ENCODE data around the gene SMC1B. TPM values are rescaled to one million over a fixed set of nuclear protein-coding genes. Genes with fewer than 3 reads are reported as not detected.
"Not testable (repeated sequence)": the region's sequence is repeated elsewhere in the genome, so short reads cannot be mapped to it uniquely, and the experiment has no call there.

The SMC1B gene
- total RNA-seq, 1 experiment from 2014 or later = not detected

DNA sequence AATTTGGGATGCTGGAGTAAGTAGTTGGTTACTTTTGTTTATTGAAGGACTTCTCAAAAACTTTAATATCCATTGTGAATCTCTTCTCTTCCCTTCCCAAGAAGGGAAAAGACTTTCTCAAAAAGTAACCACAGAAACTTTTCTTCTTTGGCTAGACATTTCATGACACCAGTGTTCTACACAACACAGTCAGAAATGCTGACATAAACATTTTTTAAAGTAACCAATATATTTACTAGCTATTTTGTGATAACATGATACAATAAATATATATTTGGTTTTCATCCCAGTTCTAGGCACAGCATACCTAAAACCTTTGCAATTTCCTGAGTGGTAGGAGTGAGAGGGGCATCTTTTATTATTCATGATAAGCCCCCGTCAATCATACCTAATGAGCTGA lies 55.9 kb downstream of the SMC1B start:
- ChIA-PET POLR2A (ENCODE audit: low non-redundant PET) (no interaction called here), CTCF (no interaction called here)
- no peak overlapping the region for H3K27ac ChIP-seq (ENCODE audit: low read depth, low read length, poor library complexity, severe bottlenecking)
- H3K4me3 ChIP-seq (ENCODE audit: low read depth, low read length, poor library complexity, severe bottlenecking) = no peak overlapping the region
- intact Hi-C loops (cut with micrococcal nuclease; ENCODE audit: unreplicated experiment) = no loop called here
- no peaks in the 10 kb centered on the region for H3K36me3 ChIP-seq (ENCODE audit: insufficient read depth, low read length, poor library complexity, severe bottlenecking)
- H3K27me3 ChIP-seq (replicated peaks; ENCODE audit: insufficient read depth, low read depth, low read length, poor library complexity) = no peaks in the 10 kb centered on the region
- BruUV-seq (replicated peaks) = no TSS peak
- H3K9me3 ChIP-seq (ENCODE audit: low read depth, low read length, poor library complexity, severe bottlenecking) = no peaks in the 10 kb centered on the region
- TF ChIP-seq EZH2 (IDR thresholded peaks at IDR 0.05; ENCODE audit: borderline replicate concordance, low read depth, low read length, poor library complexity, severe bottlenecking) = no peak
- TF ChIP-seq, protein P1, sequence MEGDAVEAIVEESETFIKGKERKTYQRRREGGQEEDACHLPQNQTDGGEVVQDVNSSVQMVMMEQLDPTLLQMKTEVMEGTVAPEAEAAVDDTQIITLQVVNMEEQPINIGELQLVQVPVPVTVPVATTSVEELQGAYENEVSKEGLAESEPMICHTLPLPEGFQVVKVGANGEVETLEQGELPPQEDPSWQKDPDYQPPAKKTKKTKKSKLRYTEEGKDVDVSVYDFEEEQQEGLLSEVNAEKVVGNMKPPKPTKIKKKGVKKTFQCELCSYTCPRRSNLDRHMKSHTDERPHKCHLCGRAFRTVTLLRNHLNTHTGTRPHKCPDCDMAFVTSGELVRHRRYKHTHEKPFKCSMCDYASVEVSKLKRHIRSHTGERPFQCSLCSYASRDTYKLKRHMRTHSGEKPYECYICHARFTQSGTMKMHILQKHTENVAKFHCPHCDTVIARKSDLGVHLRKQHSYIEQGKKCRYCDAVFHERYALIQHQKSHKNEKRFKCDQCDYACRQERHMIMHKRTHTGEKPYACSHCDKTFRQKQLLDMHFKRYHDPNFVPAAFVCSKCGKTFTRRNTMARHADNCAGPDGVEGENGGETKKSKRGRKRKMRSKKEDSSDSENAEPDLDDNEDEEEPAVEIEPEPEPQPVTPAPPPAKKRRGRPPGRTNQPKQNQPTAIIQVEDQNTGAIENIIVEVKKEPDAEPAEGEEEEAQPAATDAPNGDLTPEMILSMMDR (conservative IDR thresholded peaks at IDR 0.05; ENCODE audit: low read depth, low read length) = no peak
- no peaks in the 10 kb centered on the region for H3K4me1 ChIP-seq (ENCODE audit: insufficient read depth, low read length, poor library complexity, severe bottlenecking)
- no peak for DNase-seq (ENCODE audit: low spot score)

DNA sequence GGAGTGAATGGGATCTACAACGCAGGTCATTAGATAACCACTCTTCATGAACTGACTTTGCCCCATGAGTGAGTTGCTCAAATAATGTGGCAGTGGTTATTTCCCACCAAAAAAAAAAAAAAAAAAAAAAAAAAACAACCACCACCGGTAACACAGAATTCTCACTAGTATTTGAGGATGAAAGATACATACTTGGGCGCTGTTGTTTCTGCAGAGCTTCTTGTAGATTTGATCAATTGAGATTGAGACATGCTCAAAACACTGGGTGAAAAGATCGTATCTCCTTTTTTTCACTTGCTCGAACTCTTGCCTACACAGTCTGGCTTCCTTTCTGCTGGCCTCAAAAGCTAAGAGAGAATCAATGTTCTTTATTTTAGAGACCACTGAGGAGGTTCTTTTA lies 59.6 kb downstream of the SMC1B start:
- BruUV-seq (replicated peaks) = no TSS peak
- Histone ChIP-seq H3K4me1 (ENCODE audit: insufficient read depth, low read length, poor library complexity, severe bottlenecking) (no peaks in the 10 kb centered on the region), H3K36me3 (ENCODE audit: insufficient read depth, low read length, poor library complexity, severe bottlenecking) (no peaks in the 10 kb centered on the region), H3K27ac (ENCODE audit: low read depth, low read length, poor library complexity, severe bottlenecking) (no peak overlapping the region), H3K27me3 (replicated peaks; ENCODE audit: insufficient read depth, low read depth, low read length, poor library complexity) (no peaks in the 10 kb centered on the region), H3K9me3 (ENCODE audit: low read depth, low read length, poor library complexity, severe bottlenecking) (no peaks in the 10 kb centered on the region), H3K4me3 (ENCODE audit: low read depth, low read length, poor library complexity, severe bottlenecking) (no peak overlapping the region)
- TF ChIP-seq, protein P1 (conservative IDR thresholded peaks at IDR 0.05; ENCODE audit: low read depth, low read length) = no peak
- no peak for TF ChIP-seq EZH2 (IDR thresholded peaks at IDR 0.05; ENCODE audit: borderline replicate concordance, low read depth, low read length, poor library complexity, severe bottlenecking)
- intact Hi-C loops (cut with micrococcal nuclease; ENCODE audit: unreplicated experiment) = no loop called here
- ChIA-PET CTCF (no interaction called here), POLR2A (ENCODE audit: low non-redundant PET) (no interaction called here)
- no peak for DNase-seq (ENCODE audit: low spot score)

DNA sequence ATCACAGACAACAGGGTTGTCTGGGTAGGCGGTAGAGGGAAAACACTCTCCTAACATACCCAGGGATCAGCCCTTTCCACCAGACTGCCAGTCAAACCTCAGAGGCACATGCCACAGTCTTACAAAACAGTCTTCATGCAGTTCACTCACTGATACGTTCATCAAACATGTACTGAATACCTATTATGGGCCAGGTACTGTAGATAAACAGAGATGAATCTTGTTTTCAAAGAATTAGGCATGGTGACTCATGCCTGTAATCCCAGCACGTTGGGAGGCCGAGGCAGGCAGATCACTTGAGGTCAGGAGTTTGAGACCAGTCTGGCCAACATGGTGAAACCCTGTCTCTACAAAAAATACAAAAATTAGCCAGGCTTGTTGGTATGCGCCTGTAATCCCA lies 60.6 kb downstream of the SMC1B start:
- BruUV-seq (replicated peaks); H3K4me3 ChIP-seq (ENCODE audit: low read depth, low read length, poor library complexity, severe bottlenecking); intact Hi-C loops (cut with micrococcal nuclease; ENCODE audit: unreplicated experiment); H3K27me3 ChIP-seq (replicated peaks; ENCODE audit: insufficient read depth, low read depth, low read length, poor library complexity); CTCF ChIA-PET; POLR2A ChIA-PET (ENCODE audit: low non-redundant PET); H3K27ac ChIP-seq (ENCODE audit: low read depth, low read length, poor library complexity, severe bottlenecking); DNase-seq (ENCODE audit: low spot score); H3K9me3 ChIP-seq (ENCODE audit: low read depth, low read length, poor library complexity, severe bottlenecking); H3K4me1 ChIP-seq (ENCODE audit: insufficient read depth, low read length, poor library complexity, severe bottlenecking); H3K36me3 ChIP-seq (ENCODE audit: insufficient read depth, low read length, poor library complexity, severe bottlenecking): not testable (repeated sequence)

DNA sequence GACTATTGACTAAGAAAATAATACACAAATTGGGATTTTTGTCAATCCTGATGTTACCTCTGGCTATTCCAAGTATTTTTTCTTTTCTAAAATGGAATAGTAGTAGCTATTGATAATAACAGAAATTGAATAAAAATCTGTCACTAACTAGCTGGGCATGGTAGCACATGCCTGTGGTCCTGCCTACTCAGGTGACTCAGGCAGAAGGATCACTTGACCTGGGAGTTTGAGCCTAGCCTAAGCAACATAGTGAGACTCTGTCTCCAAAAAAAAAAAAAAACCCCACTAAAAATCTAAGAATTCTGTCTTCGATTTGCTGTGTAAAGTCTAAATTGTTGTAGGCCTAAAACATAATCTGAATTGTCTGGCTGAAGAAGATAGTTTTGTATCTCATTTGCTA lies 61.4 kb downstream of the SMC1B start:
- intact Hi-C loops (cut with micrococcal nuclease; ENCODE audit: unreplicated experiment) = no loop called here
- ChIA-PET POLR2A (ENCODE audit: low non-redundant PET) (no interaction called here), CTCF (no interaction called here)
- BruUV-seq (replicated peaks) = no TSS peak
- no peak for TF ChIP-seq EZH2 (IDR thresholded peaks at IDR 0.05; ENCODE audit: borderline replicate concordance, low read depth, low read length, poor library complexity, severe bottlenecking)
- TF ChIP-seq, protein P1 (conservative IDR thresholded peaks at IDR 0.05; ENCODE audit: low read depth, low read length) = no peak
- no peaks in the 10 kb centered on the region for H3K9me3 ChIP-seq (ENCODE audit: low read depth, low read length, poor library complexity, severe bottlenecking)
- no peak overlapping the region for H3K27ac ChIP-seq (ENCODE audit: low read depth, low read length, poor library complexity, severe bottlenecking)
- DNase-seq (ENCODE audit: low spot score) = no peak
- H3K27me3 ChIP-seq (replicated peaks; ENCODE audit: insufficient read depth, low read depth, low read length, poor library complexity) = no peaks in the 10 kb centered on the region
- no peak overlapping the region for H3K4me3 ChIP-seq (ENCODE audit: low read depth, low read length, poor library complexity, severe bottlenecking)
- H3K4me1 ChIP-seq (ENCODE audit: insufficient read depth, low read length, poor library complexity, severe bottlenecking) = no peaks in the 10 kb centered on the region
- H3K36me3 ChIP-seq (ENCODE audit: insufficient read depth, low read length, poor library complexity, severe bottlenecking) = no peaks in the 10 kb centered on the region
